AG09309 (cell line): ENCODE results near the gene LELP1.

Experiments
- DNase-seq: peaks from one replicate; pipeline ENCODE4 v3.0.0-alpha.2; 2010; ENCODE audit warnings: low read depth
- H3K4me3 ChIP-seq: 2 replicates; pipeline ENCODE4 v1.5.1; 2011; ENCODE audit warnings: mild to moderate bottlenecking, low read depth, low read length, moderate library complexity; ENCODE audit not compliant: control insufficient read depth
- TF ChIP-seq, protein P1 (sequence below): IDR thresholded peaks from 2 replicates; pipeline ENCODE4 v1.5.1; 2011; ENCODE audit warnings: mild to moderate bottlenecking, low read depth, low read length, inconsistent platforms; ENCODE audit not compliant: insufficient read depth, control insufficient read depth; ENCODE audit errors: missing control alignments

Gene LELP1

DNA sequence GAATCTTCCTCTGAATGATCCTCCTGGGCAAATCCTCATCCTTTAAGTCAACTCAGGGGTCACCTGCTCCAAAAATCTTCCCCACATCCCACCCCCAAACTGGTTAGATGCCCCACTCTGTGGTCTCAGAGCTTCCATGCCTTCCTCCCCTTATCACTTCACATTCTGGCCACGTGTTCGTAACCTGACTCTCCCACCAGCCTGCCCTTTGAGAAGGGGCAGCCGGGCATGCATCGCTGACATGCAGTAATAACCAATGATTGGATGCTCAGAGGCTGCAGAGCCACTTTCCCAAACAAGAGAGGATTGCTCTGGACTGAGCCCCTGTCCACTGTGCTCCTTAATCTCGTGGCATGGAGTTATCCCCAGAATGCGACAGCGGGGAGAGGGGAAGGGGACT lies 7.0 kb downstream of the LELP1 start:
- TF ChIP-seq, protein P1, sequence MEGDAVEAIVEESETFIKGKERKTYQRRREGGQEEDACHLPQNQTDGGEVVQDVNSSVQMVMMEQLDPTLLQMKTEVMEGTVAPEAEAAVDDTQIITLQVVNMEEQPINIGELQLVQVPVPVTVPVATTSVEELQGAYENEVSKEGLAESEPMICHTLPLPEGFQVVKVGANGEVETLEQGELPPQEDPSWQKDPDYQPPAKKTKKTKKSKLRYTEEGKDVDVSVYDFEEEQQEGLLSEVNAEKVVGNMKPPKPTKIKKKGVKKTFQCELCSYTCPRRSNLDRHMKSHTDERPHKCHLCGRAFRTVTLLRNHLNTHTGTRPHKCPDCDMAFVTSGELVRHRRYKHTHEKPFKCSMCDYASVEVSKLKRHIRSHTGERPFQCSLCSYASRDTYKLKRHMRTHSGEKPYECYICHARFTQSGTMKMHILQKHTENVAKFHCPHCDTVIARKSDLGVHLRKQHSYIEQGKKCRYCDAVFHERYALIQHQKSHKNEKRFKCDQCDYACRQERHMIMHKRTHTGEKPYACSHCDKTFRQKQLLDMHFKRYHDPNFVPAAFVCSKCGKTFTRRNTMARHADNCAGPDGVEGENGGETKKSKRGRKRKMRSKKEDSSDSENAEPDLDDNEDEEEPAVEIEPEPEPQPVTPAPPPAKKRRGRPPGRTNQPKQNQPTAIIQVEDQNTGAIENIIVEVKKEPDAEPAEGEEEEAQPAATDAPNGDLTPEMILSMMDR = no peak
- H3K4me3 ChIP-seq = no peak overlapping the region
- DNase-seq = no peak

DNA sequence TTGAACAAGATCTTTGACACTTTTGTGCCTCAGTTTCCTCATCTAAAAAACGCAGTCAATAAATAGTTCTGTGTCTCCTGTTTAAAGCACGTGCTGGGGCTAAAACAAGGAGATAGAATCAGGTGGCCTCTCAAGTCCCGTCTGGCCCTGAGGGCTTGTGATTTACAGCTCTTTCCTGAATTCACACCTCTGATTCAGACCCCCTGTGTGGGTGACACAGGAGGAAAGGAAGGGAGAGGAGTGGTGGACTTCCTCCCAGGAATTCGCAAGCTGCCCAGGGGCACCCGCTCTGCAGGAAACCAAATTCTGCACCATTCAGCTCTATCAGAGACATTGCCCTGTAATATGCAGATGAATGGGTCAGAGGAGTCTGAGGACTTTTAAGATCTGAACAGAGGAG lies 9.0 kb downstream of the LELP1 start:
- TF ChIP-seq, protein P1 = no peak
- no peak overlapping the region for H3K4me3 ChIP-seq
- no peak for DNase-seq

DNA sequence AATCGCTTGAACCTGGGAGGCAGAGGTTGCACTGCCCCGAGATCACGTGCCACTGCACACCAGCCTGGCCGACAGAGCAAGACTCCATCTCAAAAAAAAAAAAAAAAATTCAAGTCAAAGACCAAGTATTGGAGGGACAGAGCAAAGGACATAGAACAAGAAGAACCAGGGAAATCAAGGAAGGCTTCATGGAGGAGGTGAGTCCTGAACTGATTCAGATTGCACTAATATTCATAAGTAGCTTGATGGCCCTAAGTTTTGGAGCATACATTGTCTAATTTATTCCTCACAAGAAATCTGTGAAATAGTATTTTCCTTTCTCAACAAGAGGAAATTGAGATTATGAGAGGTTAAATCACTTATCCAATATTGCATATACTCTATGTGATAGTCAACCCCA lies 10.3 kb downstream of the LELP1 start:
- no peak overlapping the region for H3K4me3 ChIP-seq
- TF ChIP-seq, protein P1 = no peak
- no peak for DNase-seq

DNA sequence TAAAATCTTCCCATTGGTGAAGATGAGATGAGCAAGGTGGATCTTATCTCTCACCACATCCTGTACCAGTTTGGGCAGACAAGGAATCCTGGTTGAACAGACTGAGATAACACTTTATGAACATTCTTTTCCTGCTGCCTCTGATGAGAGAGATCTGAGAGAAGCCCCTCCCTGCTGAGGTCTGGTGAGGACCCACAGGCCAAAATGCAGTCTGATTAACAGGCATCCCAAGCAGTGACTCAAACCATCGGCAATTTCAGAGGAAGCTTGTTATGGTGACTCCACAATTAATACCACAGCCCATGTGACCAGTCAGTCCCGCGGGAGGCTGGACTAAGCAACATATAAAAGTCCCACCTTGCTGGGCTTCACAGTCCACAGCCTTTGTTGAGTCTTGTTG lies 14.0 kb downstream of the LELP1 start, which contains the start of gene PRR9:
Gene PRR9, plus strand, starts transcription at position 373 of the 400 bp plus-strand sequence. CDS start 561 bp downstream, outside the sequence.
- TF ChIP-seq, protein P1 = no peak
- no peak within 1 kb of the TSS for H3K4me3 ChIP-seq
- DNase-seq = no peak

DNA sequence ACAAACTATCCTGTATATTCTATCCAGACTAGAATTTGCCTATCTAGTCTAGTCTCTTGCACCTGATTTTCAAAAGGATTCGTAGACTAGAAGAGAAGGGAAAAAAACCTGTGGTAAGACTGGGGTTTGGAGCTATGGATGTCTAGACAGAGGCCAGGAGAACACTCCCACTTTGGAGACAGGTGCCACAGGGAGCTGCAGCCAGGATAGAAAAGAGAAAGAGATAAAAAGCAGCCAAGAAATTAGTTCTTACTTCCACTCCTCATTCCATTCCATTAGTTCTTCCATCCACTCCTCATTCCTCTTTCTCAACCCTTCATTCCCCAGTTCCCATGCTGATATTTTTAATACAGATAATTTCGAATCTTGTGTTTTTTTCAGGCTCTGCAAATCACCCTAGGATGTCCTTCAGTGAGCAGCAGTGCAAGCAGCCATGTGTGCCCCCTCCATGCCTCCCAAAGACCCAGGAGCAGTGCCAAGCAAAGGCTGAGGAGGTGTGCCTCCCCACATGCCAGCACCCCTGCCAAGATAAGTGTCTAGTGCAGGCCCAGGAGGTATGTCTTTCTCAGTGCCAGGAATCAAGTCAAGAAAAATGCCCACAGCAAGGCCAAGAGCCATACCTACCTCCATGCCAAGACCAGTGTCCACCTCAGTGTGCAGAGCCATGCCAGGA lies 14.7 kb downstream of the LELP1 start:
- no peak for DNase-seq
- TF ChIP-seq, protein P1 = no peak
- no peak overlapping the region for H3K4me3 ChIP-seq

DNA sequence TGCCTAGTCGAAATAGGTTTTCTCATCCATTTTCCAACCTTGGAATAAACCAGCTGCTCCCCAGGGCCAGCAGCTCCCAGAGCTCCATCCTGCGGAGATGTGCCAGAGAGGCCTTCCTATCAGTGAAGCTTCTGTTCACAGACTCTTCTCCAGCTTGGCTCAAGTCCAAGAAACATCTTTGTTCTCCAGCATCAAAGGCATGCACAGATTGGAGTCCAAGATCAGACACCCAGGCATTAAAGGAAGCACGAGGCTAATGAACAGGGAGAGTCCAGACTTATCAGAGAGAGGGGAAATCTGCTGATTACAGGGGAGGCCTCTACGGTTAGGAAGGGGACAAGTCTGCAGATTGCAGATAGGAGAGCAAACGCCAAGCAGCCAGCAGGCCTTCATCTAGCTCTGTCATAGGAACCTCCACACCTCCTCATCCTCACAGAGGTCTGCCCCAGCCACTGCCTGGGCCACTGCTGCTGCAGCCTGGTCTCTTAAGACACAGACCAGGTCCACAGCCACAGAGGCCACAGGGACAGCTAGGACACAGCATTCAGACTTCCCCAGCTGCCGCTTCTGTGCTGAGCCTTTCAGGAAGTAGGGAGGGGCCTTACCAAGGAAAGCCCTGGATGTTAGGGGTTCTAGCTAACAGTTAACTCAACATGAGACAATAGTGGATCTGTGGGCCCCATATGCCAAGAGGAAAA lies 17.5 kb downstream of the LELP1 start:
- DNase-seq = no peak
- TF ChIP-seq, protein P1 = no peak

More for the DNA sequence above, 17.5 kb downstream of the LELP1 start:
- no peak overlapping the region for H3K4me3 ChIP-seq
